Activated naive CD8-positive, alpha-beta T cell (primary cell): Measurements from ENCODE around the gene RMDN3.

ENCODE experiments used
- H3K27ac Mint-ChIP-seq: one replicate; pipeline ENCODE4 v1.8.0; 2021; ENCODE audit warnings: mixed read lengths
- H3K27me3 Mint-ChIP-seq: one replicate; pipeline ENCODE4 v1.8.0; 2021; ENCODE audit warnings: mixed read lengths
- H3K36me3 Mint-ChIP-seq: one replicate; pipeline ENCODE4 v1.8.0; 2021; ENCODE audit warnings: mixed read lengths
- H3K4me1 Mint-ChIP-seq: one replicate; pipeline ENCODE4 v1.8.0; 2021; ENCODE audit warnings: low read depth, mixed read lengths
- H3K4me3 Mint-ChIP-seq: one replicate; pipeline ENCODE4 v1.8.0; 2021; ENCODE audit warnings: mild to moderate bottlenecking, mixed read lengths
- H3K9me3 Mint-ChIP-seq: one replicate; pipeline ENCODE4 v1.8.0; 2021; ENCODE audit warnings: low read depth, mixed read lengths

The RMDN3 gene

GRCh38 chr15:40754883-40755811, at the start of gene RMDN3:
Gene RMDN3, minus strand, starts transcription at chr15:40755254. Its CDS starts 471 bp downstream, at chr15:40754783.
- peaks cover 17% of the 10 kb centered on the region for H3K4me1 Mint-ChIP-seq
- no peaks in the 10 kb centered on the region for H3K9me3 Mint-ChIP-seq
- peak within 1 kb of the TSS; percentile 87 for H3K4me3 Mint-ChIP-seq
- H3K36me3 Mint-ChIP-seq = peaks cover 2% of the 10 kb centered on the region
- H3K27ac Mint-ChIP-seq = peak within 1 kb of the TSS; percentile 98
- no peaks in the 10 kb centered on the region for H3K27me3 Mint-ChIP-seq

DNA sequence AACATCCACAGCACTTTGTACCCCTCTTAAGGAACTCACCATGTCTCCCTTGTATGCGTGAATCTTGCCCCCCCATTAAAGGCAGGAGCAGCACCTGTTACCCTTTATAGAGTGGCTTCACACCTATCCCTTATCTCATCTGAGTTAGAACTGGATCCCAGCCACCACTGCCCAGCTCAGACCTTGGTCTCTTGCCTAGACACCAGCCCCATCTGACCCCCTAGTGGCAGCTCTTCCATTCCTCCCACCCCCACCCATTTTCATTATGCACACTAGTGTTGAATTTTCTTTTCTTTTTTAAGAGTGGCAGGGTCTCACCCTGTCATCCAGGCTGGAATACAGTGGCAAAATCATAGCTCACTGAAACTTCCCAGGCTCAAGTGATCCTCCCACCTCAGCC, 48.6 kb upstream of the RMDN3 start:
- H3K36me3 Mint-ChIP-seq = peaks cover 4% of the 10 kb centered on the region
- H3K27me3 Mint-ChIP-seq = no peaks in the 10 kb centered on the region
- H3K9me3 Mint-ChIP-seq = no peaks in the 10 kb centered on the region
- peaks cover 36% of the 10 kb centered on the region for H3K4me1 Mint-ChIP-seq
- H3K27ac Mint-ChIP-seq = no peak overlapping the region
- H3K4me3 Mint-ChIP-seq = no peak overlapping the region

DNA sequence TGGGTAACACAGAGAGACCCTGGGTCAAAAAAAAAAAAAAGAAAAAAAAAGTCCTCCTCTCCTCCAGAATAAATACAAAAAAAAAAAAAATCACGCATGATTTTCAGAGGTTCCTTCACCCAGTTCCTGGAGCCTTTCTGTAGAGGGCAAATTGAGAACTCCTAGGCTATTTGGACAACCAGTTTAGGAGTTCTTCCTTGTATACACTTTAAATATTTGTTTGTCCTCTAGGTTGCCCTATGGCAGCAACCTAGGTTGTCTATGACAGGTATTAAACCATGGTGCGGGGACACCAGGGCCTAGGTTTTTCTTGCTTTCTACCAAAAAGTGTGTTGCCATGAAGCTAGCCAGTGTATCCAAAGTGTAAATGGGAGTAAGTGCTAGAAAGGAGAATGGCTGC, 48.0 kb upstream of the RMDN3 start:
- Mint-ChIP-seq H3K9me3 (no peaks in the 10 kb centered on the region), H3K36me3 (peaks cover 9% of the 10 kb centered on the region), H3K4me1 (peaks cover 36% of the 10 kb centered on the region), H3K4me3 (no peak overlapping the region), H3K27ac (no peak overlapping the region), H3K27me3 (no peaks in the 10 kb centered on the region)

GRCh38 chr15:40799523-40799922, 44.5 kb upstream of the RMDN3 start:
- H3K27me3 Mint-ChIP-seq = no peaks in the 10 kb centered on the region
- no peak overlapping the region for H3K27ac Mint-ChIP-seq
- peaks cover 11% of the 10 kb centered on the region for H3K36me3 Mint-ChIP-seq
- no peaks in the 10 kb centered on the region for H3K9me3 Mint-ChIP-seq
- peaks cover 29% of the 10 kb centered on the region for H3K4me1 Mint-ChIP-seq
- no peak overlapping the region for H3K4me3 Mint-ChIP-seq

- H3K4me1 Mint-ChIP-seq = peaks cover 21% of the 10 kb centered on the region
- H3K36me3 Mint-ChIP-seq = peaks cover 13% of the 10 kb centered on the region
- H3K27me3 Mint-ChIP-seq = no peaks in the 10 kb centered on the region
- no peaks in the 10 kb centered on the region for H3K9me3 Mint-ChIP-seq
- no peak overlapping the region for H3K27ac Mint-ChIP-seq
- H3K4me3 Mint-ChIP-seq = no peak overlapping the region
Observed at GRCh38 chr15:40796512-40796911, 41.5 kb upstream of the RMDN3 start.

- Mint-ChIP-seq H3K9me3 (no peaks in the 10 kb centered on the region), H3K4me3 (no peak overlapping the region), H3K36me3 (peaks cover 11% of the 10 kb centered on the region), H3K4me1 (peaks cover 19% of the 10 kb centered on the region), H3K27ac (no peak overlapping the region), H3K27me3 (no peaks in the 10 kb centered on the region)
Observed at GRCh38 chr15:40796041-40796440, 41.0 kb upstream of the RMDN3 start.

- H3K4me1 Mint-ChIP-seq = peaks cover 14% of the 10 kb centered on the region
- H3K27ac Mint-ChIP-seq = peak overlapping the region; percentile 18
- no peak overlapping the region for H3K4me3 Mint-ChIP-seq
- H3K27me3 Mint-ChIP-seq = no peaks in the 10 kb centered on the region
- H3K9me3 Mint-ChIP-seq = no peaks in the 10 kb centered on the region
- peaks cover 7% of the 10 kb centered on the region for H3K36me3 Mint-ChIP-seq
Observed at GRCh38 chr15:40793216-40793989, 38.3 kb upstream of the RMDN3 start.

DNA sequence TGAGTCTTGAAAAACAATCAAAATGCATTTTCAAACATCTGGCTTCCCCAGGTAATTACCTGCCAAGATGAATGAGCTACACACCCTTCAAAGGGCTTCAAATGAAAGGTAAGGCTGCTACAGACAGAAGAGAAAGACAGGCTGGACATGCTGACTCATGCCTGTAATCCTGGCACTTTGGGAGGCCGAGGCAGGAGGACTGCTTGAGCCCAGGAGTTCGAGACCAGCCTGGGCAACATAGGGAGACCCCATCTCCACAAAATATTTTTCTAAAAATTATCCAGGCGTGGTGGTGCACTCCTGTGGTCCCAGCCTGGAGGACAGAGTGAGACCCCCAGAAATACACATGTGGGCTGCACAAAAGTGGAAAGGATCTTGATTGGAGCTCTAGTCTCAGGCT, 37.3 kb upstream of the RMDN3 start:
- Mint-ChIP-seq H3K27me3 (no peaks in the 10 kb centered on the region), H3K36me3 (peaks cover 2% of the 10 kb centered on the region), H3K27ac (no peak overlapping the region), H3K9me3 (no peaks in the 10 kb centered on the region), H3K4me3 (no peak overlapping the region), H3K4me1 (peaks cover 15% of the 10 kb centered on the region)

- no peak overlapping the region for H3K4me3 Mint-ChIP-seq
Observed at GRCh38 chr15:40790718-40791117, 35.7 kb upstream of the RMDN3 start.

DNA sequence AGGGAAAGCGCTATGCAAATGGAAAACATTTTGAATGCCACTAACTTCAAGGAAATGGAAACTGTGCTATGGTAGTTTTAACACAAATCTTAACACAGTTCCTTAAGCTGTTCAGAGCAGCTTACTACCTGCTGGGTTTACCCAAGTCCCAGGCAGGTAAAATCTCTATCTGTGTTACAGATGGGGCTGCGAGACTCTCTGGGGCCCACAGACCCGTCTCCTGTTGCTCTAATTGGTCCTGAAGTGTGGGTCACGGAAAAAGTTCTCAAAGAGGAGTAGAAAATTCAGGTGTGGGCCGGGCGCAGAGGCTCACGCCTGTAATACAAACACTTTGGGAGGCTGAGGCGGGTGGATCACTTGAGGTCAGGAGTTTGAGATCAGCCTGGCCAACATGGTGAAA, 34.9 kb upstream of the RMDN3 start:
- H3K27me3 Mint-ChIP-seq = no peaks in the 10 kb centered on the region
- no peaks in the 10 kb centered on the region for H3K9me3 Mint-ChIP-seq
- H3K27ac Mint-ChIP-seq = no peak overlapping the region

More at GRCh38 chr15:40790718-40791117, 35.7 kb upstream of the RMDN3 start:
- peaks cover 25% of the 10 kb centered on the region for H3K4me1 Mint-ChIP-seq
- no peaks in the 10 kb centered on the region for H3K9me3 Mint-ChIP-seq
- no peaks in the 10 kb centered on the region for H3K27me3 Mint-ChIP-seq
- no peak overlapping the region for H3K27ac Mint-ChIP-seq
- peaks cover 2% of the 10 kb centered on the region for H3K36me3 Mint-ChIP-seq

GRCh38 chr15:40789119-40789518, 34.1 kb upstream of the RMDN3 start:
- no peaks in the 10 kb centered on the region for H3K27me3 Mint-ChIP-seq
- no peaks in the 10 kb centered on the region for H3K9me3 Mint-ChIP-seq
- H3K4me1 Mint-ChIP-seq = peaks cover 27% of the 10 kb centered on the region
- H3K36me3 Mint-ChIP-seq = peaks cover 2% of the 10 kb centered on the region
- H3K27ac Mint-ChIP-seq = no peak overlapping the region
- no peak overlapping the region for H3K4me3 Mint-ChIP-seq

More for the DNA sequence above, 34.9 kb upstream of the RMDN3 start:
- Mint-ChIP-seq H3K4me3 (no peak overlapping the region), H3K36me3 (peaks cover 2% of the 10 kb centered on the region), H3K4me1 (peaks cover 27% of the 10 kb centered on the region)

DNA sequence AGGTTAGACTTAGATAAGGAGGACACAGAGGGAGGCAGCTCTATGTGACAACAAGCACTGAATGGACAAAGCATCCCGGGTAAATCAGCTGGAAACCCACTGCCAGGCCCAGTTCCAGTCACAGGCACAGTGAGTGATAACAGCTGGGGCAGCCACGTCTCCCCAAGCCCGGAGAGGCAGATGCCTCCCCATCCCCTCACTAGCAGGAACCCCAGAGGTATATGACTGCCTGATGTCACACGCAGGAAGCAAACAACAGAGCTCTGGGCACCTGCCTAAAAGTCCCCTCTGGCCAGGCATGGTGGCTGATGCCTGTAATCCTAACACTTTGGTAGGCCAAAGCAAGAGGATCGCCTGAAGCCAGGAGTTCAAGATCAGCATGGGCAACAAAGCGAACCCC, 32.9 kb upstream of the RMDN3 start:
- Mint-ChIP-seq H3K4me1 (peaks cover 27% of the 10 kb centered on the region), H3K36me3 (no peaks in the 10 kb centered on the region), H3K4me3 (no peak overlapping the region), H3K27ac (peak overlapping the region; percentile 73), H3K27me3 (no peaks in the 10 kb centered on the region), H3K9me3 (no peaks in the 10 kb centered on the region)

DNA sequence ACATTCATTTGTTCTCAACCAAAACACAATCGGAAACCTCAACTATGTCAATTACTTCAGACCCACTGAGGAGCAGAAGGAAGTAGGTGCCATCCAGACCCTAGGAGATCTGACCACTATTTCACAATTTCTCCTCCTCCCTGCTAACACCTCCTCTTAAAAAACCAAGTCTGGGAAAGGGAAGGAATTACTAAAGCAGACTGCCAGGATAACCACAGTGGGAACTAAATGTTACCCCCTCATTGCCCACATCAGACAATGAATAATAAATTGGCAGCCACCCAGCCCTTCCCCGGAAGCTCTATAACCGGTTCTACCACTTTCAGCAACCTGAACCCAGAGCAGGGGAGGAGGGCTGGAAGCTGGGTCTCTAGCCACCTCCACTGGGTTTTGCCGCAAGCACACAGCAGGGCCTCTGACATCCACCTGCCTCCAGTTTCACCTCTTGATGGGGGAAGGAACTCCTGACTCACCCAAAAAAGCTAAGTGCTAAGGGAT, 32.3 kb upstream of the RMDN3 start:
- Mint-ChIP-seq H3K4me3 (peak overlapping the region; percentile 41), H3K27ac (peak overlapping the region; percentile 73), H3K4me1 (peaks cover 30% of the 10 kb centered on the region)

GRCh38 chr15:40785814-40786213, 30.8 kb upstream of the RMDN3 start:
- H3K4me1 Mint-ChIP-seq = peaks cover 29% of the 10 kb centered on the region
- no peaks in the 10 kb centered on the region for H3K27me3 Mint-ChIP-seq
- H3K36me3 Mint-ChIP-seq = no peaks in the 10 kb centered on the region
- no peaks in the 10 kb centered on the region for H3K9me3 Mint-ChIP-seq
- H3K27ac Mint-ChIP-seq = no peak overlapping the region
- H3K4me3 Mint-ChIP-seq = no peak overlapping the region

More for the DNA sequence above, 32.3 kb upstream of the RMDN3 start:
- H3K36me3 Mint-ChIP-seq = no peaks in the 10 kb centered on the region
- no peaks in the 10 kb centered on the region for H3K27me3 Mint-ChIP-seq
- H3K9me3 Mint-ChIP-seq = no peaks in the 10 kb centered on the region

GRCh38 chr15:40785164-40785563, 30.1 kb upstream of the RMDN3 start:
- Mint-ChIP-seq H3K27ac (no peak overlapping the region), H3K36me3 (no peaks in the 10 kb centered on the region), H3K9me3 (no peaks in the 10 kb centered on the region), H3K4me1 (peaks cover 29% of the 10 kb centered on the region), H3K4me3 (no peak overlapping the region), H3K27me3 (no peaks in the 10 kb centered on the region)
